Endothelial cell of hepatic sinusoid (primary cell): ENCODE results near the gene PABPN1.

Experiments
- in situ Hi-C: cut with HindIII; loops from 2 replicates; pipeline ENCODE4 v1.10.0; 2017; ENCODE audit warnings: low sequenced_read_pairs

Gene PABPN1

GRCh38 chr14:23326491-23327332, 5.5 kb downstream of the PABPN1 start:
- in situ Hi-C loops, result no loop called here

- in situ Hi-C loops, result no loop called here
Measured at GRCh38 chr14:23327947-23328744, 6.9 kb downstream of the PABPN1 start.

- in situ Hi-C loops, result no loop called here
Measured at GRCh38 chr14:23335623-23336022, 14.4 kb downstream of the PABPN1 start.

GRCh38 chr14:23339506-23340268, 18.4 kb downstream of the PABPN1 start:
- in situ Hi-C loops, result no loop called here

- in situ Hi-C loops, result no loop called here
Measured at GRCh38 chr14:23344481-23344880, 23.2 kb downstream of the PABPN1 start.

GRCh38 chr14:23345987-23346692, 24.9 kb downstream of the PABPN1 start:
- in situ Hi-C loops, result no loop called here

- in situ Hi-C loops, result no loop called here
Measured at GRCh38 chr14:23346693-23347405, 25.6 kb downstream of the PABPN1 start.

GRCh38 chr14:23347406-23348296, 26.4 kb downstream of the PABPN1 start:
- in situ Hi-C loops, result no loop called here

GRCh38 chr14:23348297-23348655, 27.0 kb downstream of the PABPN1 start:
- in situ Hi-C loops, result no loop called here

- in situ Hi-C loops, result no loop called here
Measured at GRCh38 chr14:23349156-23349845, 28.0 kb downstream of the PABPN1 start.

GRCh38 chr14:23351681-23352505, 30.6 kb downstream of the PABPN1 start:
- in situ Hi-C loops, result no loop called here

- in situ Hi-C loops, result no loop called here
Measured at GRCh38 chr14:23352506-23353432, 31.5 kb downstream of the PABPN1 start, which contains the start of gene SLC22A17. SLC22A17 (minus strand) TSS chr14:23352887.

GRCh38 chr14:23353433-23353780, 32.1 kb downstream of the PABPN1 start:
- in situ Hi-C loops, result no loop called here

GRCh38 chr14:23354990-23355389, 33.7 kb downstream of the PABPN1 start:
- in situ Hi-C loops, result no loop called here

- in situ Hi-C loops, result no loop called here
Measured at GRCh38 chr14:23355871-23356435, 34.7 kb downstream of the PABPN1 start.

GRCh38 chr14:23356662-23357061, 35.4 kb downstream of the PABPN1 start:
- in situ Hi-C loops, result no loop called here
